Adrenal gland (tissue), 5 donors: ENCODE data around the gene TNK1.

Source experiments
- CTCF ChIP-seq, 6 experiments: fragments of 450-650 bp in 4 of 6; fragments of 200-600 bp in 2 of 6; sonication (generic) in 1 of 6; IDR thresholded peaks; 1 replicate in 5 of 6; 2 replicates in 1 of 6; pipeline versions ENCODE4 v1.5.1 to v1.8.0; 2016 to 2021; ENCODE audit warnings: antibody characterized with exemption in 6 of 6, mild to moderate bottlenecking in 2 of 6, moderate library complexity in 1 of 6
- POLR2A ChIP-seq, 2 donors: fragments of 450-650 bp; IDR thresholded peaks; one replicate each; pipeline ENCODE4 v1.6.1; 2017; ENCODE audit warnings: antibody characterized with exemption in 2 of 2, mild to moderate bottlenecking in 2 of 2, moderate library complexity in 1 of 2
- donor health status: DM: no; HTN: no; CAD: no.

GRCh38 chr17:7356072-7356549, 24.8 kb upstream of the TNK1 start:
- peak; percentile 82 to 94 (median 86) for TF ChIP-seq CTCF (IDR thresholded peaks at IDR 0.05)
- TF ChIP-seq POLR2A (IDR thresholded peaks at IDR 0.05), result no peak
